ENCODE data around the gene GPD1. TPM values are rescaled to one million over a fixed set of nuclear protein-coding genes. Genes with fewer than 3 reads are reported as not detected.

GPD1 gene
- total RNA-seq, 1 donor from 2014 or later: not detected

DNA sequence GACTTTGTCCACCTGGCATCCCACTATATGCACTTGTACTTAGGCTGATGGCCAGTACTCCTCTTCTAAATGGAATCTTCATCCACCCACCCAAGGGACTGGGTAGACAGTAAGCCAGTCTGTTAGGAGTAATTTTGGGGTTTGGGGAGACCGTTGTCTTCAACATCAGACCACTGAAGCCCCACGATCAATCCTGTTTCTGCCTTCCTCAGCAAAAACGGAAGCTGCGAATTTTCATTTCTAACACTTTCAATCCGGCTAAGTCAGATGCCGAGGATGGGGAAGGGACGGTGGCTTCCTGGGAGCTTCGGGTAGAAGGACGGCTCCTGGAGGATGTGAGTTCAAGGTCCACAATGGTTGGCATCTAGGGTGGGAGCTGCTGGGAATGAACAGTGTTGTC, 16.7 kb upstream of the GPD1 start:
- Mint-ChIP-seq H3K36me3 (peaks cover 27% of the 10 kb centered on the region), H3K4me1 (peaks cover 21% of the 10 kb centered on the region), H3K27me3 (ENCODE audit: insufficient read depth, low read depth) (peaks cover 4% of the 10 kb centered on the region), H3K27ac (no peak overlapping the region), H3K9me3 (no peaks in the 10 kb centered on the region), H3K4me3 (peak overlapping the region; percentile 97)
- peaks cover 35% of the 10 kb centered on the region for H3F3A ChIP-seq (ENCODE audit: low read depth)
- H3K36me3 ChIP-seq: peaks cover 25% of the 10 kb centered on the region
- no peak overlapping the region for H3K27ac ChIP-seq
- TF ChIP-seq EZH2phosphoT487 (IDR thresholded peaks at IDR 0.05) (no peak), EZH2 (IDR thresholded peaks at IDR 0.05) (no peak)
- no peak overlapping the region for H3K9ac ChIP-seq
- H3K9me3 ChIP-seq (ENCODE audit: low read depth): no peaks in the 10 kb centered on the region
- no peak overlapping the region for H2AFZ ChIP-seq (replicated peaks)
- H3K4me3 ChIP-seq: no peak overlapping the region
- DNase-seq (ENCODE audit: low spot score): no peak
- peaks cover 3% of the 10 kb centered on the region for H3K4me1 ChIP-seq
- H4K20me1 ChIP-seq (ENCODE audit: low read depth): peaks cover 41% of the 10 kb centered on the region
- H3K79me2 ChIP-seq (ENCODE audit: low read depth): peaks cover 56% of the 10 kb centered on the region
- H3K27me3 ChIP-seq: no peaks in the 10 kb centered on the region
- no peak overlapping the region for H3K4me2 ChIP-seq

- Histone ChIP-seq H2AFZ (replicated peaks) (no peak overlapping the region), H3K4me3 (no peak overlapping the region), H3K9me3 (ENCODE audit: low read depth) (no peaks in the 10 kb centered on the region), H3K27ac (no peak overlapping the region), H3F3A (ENCODE audit: low read depth) (peaks cover 35% of the 10 kb centered on the region), H3K4me2 (no peak overlapping the region), H3K4me1 (peaks cover 3% of the 10 kb centered on the region), H4K20me1 (ENCODE audit: low read depth) (peaks cover 41% of the 10 kb centered on the region), H3K36me3 (peaks cover 25% of the 10 kb centered on the region), H3K9ac (no peak overlapping the region), H3K27me3 (no peaks in the 10 kb centered on the region), H3K79me2 (ENCODE audit: low read depth) (peaks cover 56% of the 10 kb centered on the region)
- no peaks in the 10 kb centered on the region for H3K9me3 Mint-ChIP-seq
- TF ChIP-seq EZH2phosphoT487 (IDR thresholded peaks at IDR 0.05) (no peak), EZH2 (IDR thresholded peaks at IDR 0.05) (no peak)
- TF ChIP-seq, protein P1, sequence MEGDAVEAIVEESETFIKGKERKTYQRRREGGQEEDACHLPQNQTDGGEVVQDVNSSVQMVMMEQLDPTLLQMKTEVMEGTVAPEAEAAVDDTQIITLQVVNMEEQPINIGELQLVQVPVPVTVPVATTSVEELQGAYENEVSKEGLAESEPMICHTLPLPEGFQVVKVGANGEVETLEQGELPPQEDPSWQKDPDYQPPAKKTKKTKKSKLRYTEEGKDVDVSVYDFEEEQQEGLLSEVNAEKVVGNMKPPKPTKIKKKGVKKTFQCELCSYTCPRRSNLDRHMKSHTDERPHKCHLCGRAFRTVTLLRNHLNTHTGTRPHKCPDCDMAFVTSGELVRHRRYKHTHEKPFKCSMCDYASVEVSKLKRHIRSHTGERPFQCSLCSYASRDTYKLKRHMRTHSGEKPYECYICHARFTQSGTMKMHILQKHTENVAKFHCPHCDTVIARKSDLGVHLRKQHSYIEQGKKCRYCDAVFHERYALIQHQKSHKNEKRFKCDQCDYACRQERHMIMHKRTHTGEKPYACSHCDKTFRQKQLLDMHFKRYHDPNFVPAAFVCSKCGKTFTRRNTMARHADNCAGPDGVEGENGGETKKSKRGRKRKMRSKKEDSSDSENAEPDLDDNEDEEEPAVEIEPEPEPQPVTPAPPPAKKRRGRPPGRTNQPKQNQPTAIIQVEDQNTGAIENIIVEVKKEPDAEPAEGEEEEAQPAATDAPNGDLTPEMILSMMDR (IDR thresholded peaks at IDR 0.05): no peak
- H3K27me3 Mint-ChIP-seq (ENCODE audit: insufficient read depth, low read depth): peaks cover 4% of the 10 kb centered on the region
- peak overlapping the region; percentile 31 for H3K4me3 Mint-ChIP-seq
- no peak for DNase-seq (ENCODE audit: low spot score)
- H3K36me3 Mint-ChIP-seq: peaks cover 27% of the 10 kb centered on the region
- peaks cover 21% of the 10 kb centered on the region for H3K4me1 Mint-ChIP-seq
- H3K27ac Mint-ChIP-seq: no peak overlapping the region
Observed at GRCh38 chr12:50087995-50088394, 15.8 kb upstream of the GPD1 start.

- H3K4me1 Mint-ChIP-seq: peaks cover 18% of the 10 kb centered on the region
- H3K27ac ChIP-seq: no peak overlapping the region
Observed at GRCh38 chr12:50088577-50089335, 15.1 kb upstream of the GPD1 start.

More at GRCh38 chr12:50088577-50089335, 15.1 kb upstream of the GPD1 start:
- H3K4me3 Mint-ChIP-seq: no peak overlapping the region
- Histone ChIP-seq H3K4me3 (no peak overlapping the region), H4K20me1 (ENCODE audit: low read depth) (peaks cover 41% of the 10 kb centered on the region), H3F3A (ENCODE audit: low read depth) (peaks cover 35% of the 10 kb centered on the region), H3K27me3 (no peaks in the 10 kb centered on the region), H3K36me3 (peaks cover 25% of the 10 kb centered on the region), H3K4me2 (no peak overlapping the region), H3K9me3 (ENCODE audit: low read depth) (no peaks in the 10 kb centered on the region), H3K9ac (no peak overlapping the region), H3K79me2 (ENCODE audit: low read depth) (peaks cover 56% of the 10 kb centered on the region), H3K4me1 (peaks cover 3% of the 10 kb centered on the region), H2AFZ (replicated peaks) (no peak overlapping the region)
- H3K36me3 Mint-ChIP-seq: peaks cover 27% of the 10 kb centered on the region
- H3K27me3 Mint-ChIP-seq (ENCODE audit: insufficient read depth, low read depth): peaks cover 2% of the 10 kb centered on the region
- TF ChIP-seq EZH2phosphoT487 (IDR thresholded peaks at IDR 0.05) (no peak), EZH2 (IDR thresholded peaks at IDR 0.05) (no peak)
- TF ChIP-seq, protein P1 (IDR thresholded peaks at IDR 0.05): peak; percentile 81
- DNase-seq (ENCODE audit: low spot score): peak; percentile 80
- H3K27ac Mint-ChIP-seq: no peak overlapping the region
- no peaks in the 10 kb centered on the region for H3K9me3 Mint-ChIP-seq
